ENCODE results near the gene SMC1B. TPM values are rescaled to one million over a fixed set of nuclear protein-coding genes. Genes with fewer than 3 reads are reported as not detected.

The SMC1B gene
- total and polyA plus RNA-seq, 4 donors = 0.02 to 0.05 TPM; not detected in 2

- no peak overlapping the region for H3K27ac ChIP-seq (ENCODE audit: low read depth in 1 of 2, low read length in 2 of 2)
- no peaks in the 10 kb centered on the region for H3K9me3 ChIP-seq (ENCODE audit: control insufficient read depth in 4 of 4, low read length in 3 of 4)
- no peak for TF ChIP-seq GABPA (IDR thresholded peaks at IDR 0.05 in 1 of 2, conservative IDR thresholded peaks at IDR 0.05 in 1 of 2)
- TF ChIP-seq HNF4A (conservative IDR thresholded peaks at IDR 0.05) = no peak
- no peak for TF ChIP-seq NR2F2 (IDR thresholded peaks at IDR 0.05)
- TF ChIP-seq JUND (IDR thresholded peaks at IDR 0.05) = no peak
- no peak for TF ChIP-seq RXRA (IDR thresholded peaks at IDR 0.05)
- TF ChIP-seq MAX (IDR thresholded peaks at IDR 0.05) = no peak
- TF ChIP-seq ZBTB33 (IDR thresholded peaks at IDR 0.05) = no peak
- TF ChIP-seq TAF1 (conservative IDR thresholded peaks at IDR 0.05) = no peak
- no peak for TF ChIP-seq FOXA1 (IDR thresholded peaks at IDR 0.05)
- no peak for DNase-seq (ENCODE audit: low spot score)
- H3K9ac ChIP-seq (ENCODE audit: low read depth in 1 of 2, low read length in 2 of 2) = no peak overlapping the region
- WGBS = 99% methylated on average over 2 of the region's 2 CpGs
- H3K4me1 ChIP-seq (ENCODE audit: control insufficient read depth in 4 of 4, insufficient read depth in 4 of 4, low read length in 3 of 4) = no peaks in the 10 kb centered on the region
- H3K27me3 ChIP-seq (ENCODE audit: control insufficient read depth in 4 of 4, insufficient read depth in 4 of 4, low read length in 3 of 4) = no peaks in the 10 kb centered on the region
- no peaks in the 10 kb centered on the region for H3K36me3 ChIP-seq (ENCODE audit: control insufficient read depth in 4 of 4, insufficient read depth in 3 of 4, low read depth in 1 of 4, low read length in 3 of 4)
- no peak overlapping the region for H3K4me3 ChIP-seq (ENCODE audit: low read depth in 1 of 3, low read length in 3 of 3)
These were observed 13.7 kb upstream of the SMC1B start for GRCh38 chr22:45427114-45427513.

DNA sequence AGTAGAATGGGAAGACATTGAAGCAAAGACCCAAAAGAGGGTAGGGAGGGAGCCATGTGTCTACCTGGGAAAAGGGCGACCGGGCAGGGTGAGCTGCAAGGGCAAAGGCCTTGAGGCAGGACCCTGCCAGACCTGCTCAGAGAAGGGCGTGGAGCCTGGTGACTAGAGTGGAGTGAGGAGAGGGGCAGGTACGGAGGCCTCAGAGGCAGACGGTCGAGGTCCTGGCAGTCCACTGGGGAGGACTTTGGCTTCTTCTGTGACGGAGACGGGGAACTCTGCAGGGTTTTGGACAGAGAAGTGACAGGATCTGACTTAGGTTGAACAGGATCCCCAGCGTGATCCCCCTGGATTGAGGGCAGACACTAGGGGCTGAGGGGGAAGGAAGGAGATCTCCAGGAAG lies 13.0 kb upstream of the SMC1B start:
- TF ChIP-seq MAX (IDR thresholded peaks at IDR 0.05) (no peak), SP1 (IDR thresholded peaks at IDR 0.05) (no peak), FOXA1 (IDR thresholded peaks at IDR 0.05) (no peak), FOXA2 (IDR thresholded peaks at IDR 0.05) (no peak), HNF4A (conservative IDR thresholded peaks at IDR 0.05) (no peak), EGR1 (IDR thresholded peaks at IDR 0.05; ENCODE audit: low read depth in 2 of 2) (no peak), REST (IDR thresholded peaks at IDR 0.05) (no peak), HNF4G (IDR thresholded peaks at IDR 0.05) (no peak), NR2F2 (IDR thresholded peaks at IDR 0.05) (no peak), JUND (IDR thresholded peaks at IDR 0.05) (no peak), RXRA (IDR thresholded peaks at IDR 0.05) (no peak), RAD21 (IDR thresholded peaks at IDR 0.05) (no peak)
- TF ChIP-seq, protein P1, sequence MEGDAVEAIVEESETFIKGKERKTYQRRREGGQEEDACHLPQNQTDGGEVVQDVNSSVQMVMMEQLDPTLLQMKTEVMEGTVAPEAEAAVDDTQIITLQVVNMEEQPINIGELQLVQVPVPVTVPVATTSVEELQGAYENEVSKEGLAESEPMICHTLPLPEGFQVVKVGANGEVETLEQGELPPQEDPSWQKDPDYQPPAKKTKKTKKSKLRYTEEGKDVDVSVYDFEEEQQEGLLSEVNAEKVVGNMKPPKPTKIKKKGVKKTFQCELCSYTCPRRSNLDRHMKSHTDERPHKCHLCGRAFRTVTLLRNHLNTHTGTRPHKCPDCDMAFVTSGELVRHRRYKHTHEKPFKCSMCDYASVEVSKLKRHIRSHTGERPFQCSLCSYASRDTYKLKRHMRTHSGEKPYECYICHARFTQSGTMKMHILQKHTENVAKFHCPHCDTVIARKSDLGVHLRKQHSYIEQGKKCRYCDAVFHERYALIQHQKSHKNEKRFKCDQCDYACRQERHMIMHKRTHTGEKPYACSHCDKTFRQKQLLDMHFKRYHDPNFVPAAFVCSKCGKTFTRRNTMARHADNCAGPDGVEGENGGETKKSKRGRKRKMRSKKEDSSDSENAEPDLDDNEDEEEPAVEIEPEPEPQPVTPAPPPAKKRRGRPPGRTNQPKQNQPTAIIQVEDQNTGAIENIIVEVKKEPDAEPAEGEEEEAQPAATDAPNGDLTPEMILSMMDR (IDR thresholded peaks at IDR 0.05; ENCODE audit: low read depth, low read length, missing input control) = no peak
- Histone ChIP-seq H3K9ac (ENCODE audit: low read depth in 1 of 2, low read length in 2 of 2) (no peak overlapping the region), H3K36me3 (ENCODE audit: control insufficient read depth in 4 of 4, insufficient read depth in 3 of 4, low read depth in 1 of 4, low read length in 3 of 4) (no peaks in the 10 kb centered on the region), H3K27ac (ENCODE audit: low read depth in 1 of 2, low read length in 2 of 2) (no peak overlapping the region), H3K9me3 (ENCODE audit: control insufficient read depth in 4 of 4, low read length in 3 of 4) (no peaks in the 10 kb centered on the region), H3K27me3 (ENCODE audit: control insufficient read depth in 4 of 4, insufficient read depth in 4 of 4, low read length in 3 of 4) (no peaks in the 10 kb centered on the region), H3K4me1 (ENCODE audit: control insufficient read depth in 4 of 4, insufficient read depth in 4 of 4, low read length in 3 of 4) (no peaks in the 10 kb centered on the region), H3K4me3 (ENCODE audit: low read depth in 1 of 3, low read length in 3 of 3) (no peak overlapping the region)
- WGBS = 98% methylated on average over 9 of the region's 9 CpGs
- no peak for DNase-seq (ENCODE audit: low spot score)
